Osteocyte (in vitro differentiated cells): ENCODE measurements around the gene NFIL3. TPM values are rescaled to one million over a fixed set of nuclear protein-coding genes. Genes with fewer than 3 reads are reported as not detected.

Experiments
- DNase-seq: peaks from one replicate; pipeline ENCODE4 v3.0.0; 2021; ENCODE audit warnings: mixed read lengths; ENCODE audit not compliant: unreplicated experiment; ENCODE audit errors: extremely low spot score
- H3K27ac Mint-ChIP-seq: one replicate; pipeline ENCODE4 v1.8.0; 2021; ENCODE audit warnings: mild to moderate bottlenecking, mixed read lengths; ENCODE audit not compliant: unreplicated experiment
- H3K27me3 Mint-ChIP-seq: one replicate; pipeline ENCODE4 v1.8.0; 2021; ENCODE audit warnings: mixed read lengths; ENCODE audit not compliant: unreplicated experiment
- H3K36me3 Mint-ChIP-seq: one replicate; pipeline ENCODE4 v1.8.0; 2021; ENCODE audit warnings: mixed read lengths; ENCODE audit not compliant: unreplicated experiment
- H3K4me1 Mint-ChIP-seq: one replicate; pipeline ENCODE4 v1.8.0; 2021; ENCODE audit warnings: mixed read lengths; ENCODE audit not compliant: unreplicated experiment
- H3K4me3 Mint-ChIP-seq: one replicate; pipeline ENCODE4 v1.8.0; 2021; ENCODE audit warnings: mild to moderate bottlenecking, moderate library complexity, mixed read lengths; ENCODE audit not compliant: unreplicated experiment
- H3K9me3 Mint-ChIP-seq: one replicate; pipeline ENCODE4 v1.8.0; 2021; ENCODE audit warnings: mixed read lengths; ENCODE audit not compliant: unreplicated experiment
- CTCF ChIP-seq: fragments of 200-600 bp; sonication (generic); IDR thresholded peaks from 2 replicates; pipeline ENCODE4 v1.5.0; 2021; ENCODE audit warnings: antibody characterized with exemption, mild to moderate bottlenecking, moderate library complexity
- total RNA-seq: library from RNA; stranded (reverse); gene quantifications from 2 replicates; pipeline ENCODE4 v1.2.1, GENCODE V29; 2021

Gene NFIL3
- total RNA-seq, 1 donor from 2014 or later, result 24.0 TPM

- Mint-ChIP-seq H3K27me3 (peaks cover 3% of the 10 kb centered on the region), H3K4me1 (peaks cover 8% of the 10 kb centered on the region), H3K27ac (no peak overlapping the region), H3K36me3 (no peaks in the 10 kb centered on the region), H3K4me3 (no peak overlapping the region), H3K9me3 (no peaks in the 10 kb centered on the region)
- DNase-seq, result no peak
- TF ChIP-seq CTCF, result peak; percentile 68
These were observed 9.5 kb upstream of the NFIL3 start for GRCh38 chr9:91433180-91433579.

GRCh38 chr9:91431485-91431884 lies 7.9 kb upstream of the NFIL3 start:
- Mint-ChIP-seq H3K27me3 (no peaks in the 10 kb centered on the region), H3K9me3 (no peaks in the 10 kb centered on the region), H3K4me3 (no peak overlapping the region), H3K27ac (no peak overlapping the region), H3K36me3 (no peaks in the 10 kb centered on the region), H3K4me1 (peaks cover 8% of the 10 kb centered on the region)
- no peak for DNase-seq
- TF ChIP-seq CTCF, result no peak

GRCh38 chr9:91429501-91429900 lies 5.9 kb upstream of the NFIL3 start:
- no peak for TF ChIP-seq CTCF
- Mint-ChIP-seq H3K4me3 (no peak overlapping the region), H3K27me3 (no peaks in the 10 kb centered on the region), H3K4me1 (peaks cover 15% of the 10 kb centered on the region), H3K36me3 (no peaks in the 10 kb centered on the region), H3K27ac (no peak overlapping the region), H3K9me3 (no peaks in the 10 kb centered on the region)
- no peak for DNase-seq

- DNase-seq, result no peak
- H3K27ac Mint-ChIP-seq, result no peak overlapping the region
- TF ChIP-seq CTCF, result no peak
- no peaks in the 10 kb centered on the region for H3K36me3 Mint-ChIP-seq
- H3K9me3 Mint-ChIP-seq, result no peaks in the 10 kb centered on the region
- H3K4me1 Mint-ChIP-seq, result peaks cover 17% of the 10 kb centered on the region
- no peaks in the 10 kb centered on the region for H3K27me3 Mint-ChIP-seq
- no peak overlapping the region for H3K4me3 Mint-ChIP-seq
These were observed 5.3 kb upstream of the NFIL3 start for GRCh38 chr9:91428927-91429351.

GRCh38 chr9:91428436-91428835 lies 4.8 kb upstream of the NFIL3 start:
- no peak overlapping the region for H3K4me3 Mint-ChIP-seq

More at GRCh38 chr9:91428436-91428835, 4.8 kb upstream of the NFIL3 start:
- H3K4me1 Mint-ChIP-seq, result peaks cover 16% of the 10 kb centered on the region
- no peaks in the 10 kb centered on the region for H3K27me3 Mint-ChIP-seq
- no peak for TF ChIP-seq CTCF
- no peak for DNase-seq
- no peaks in the 10 kb centered on the region for H3K9me3 Mint-ChIP-seq
- no peak overlapping the region for H3K27ac Mint-ChIP-seq
- H3K36me3 Mint-ChIP-seq, result no peaks in the 10 kb centered on the region
